Tibial nerve (tissue), 3 donors: ENCODE measurements around the gene DNAH3.

Experiments used
- CTCF ChIP-seq, 5 experiments: fragments of 200-600 bp in 3 of 5; fragments of 450-650 bp in 2 of 5; sonication (generic) in 3 of 5; IDR thresholded peaks; one replicate each; pipeline ENCODE4 v1.5.1; 2016 to 2019; ENCODE audit warnings: antibody characterized with exemption in 5 of 5, mild to moderate bottlenecking in 3 of 5, moderate library complexity in 2 of 5
- POLR2A ChIP-seq, 2 donors: fragments of 450-650 bp; IDR thresholded peaks; one replicate each; pipeline ENCODE4 v1.6.1; 2017; ENCODE audit warnings: antibody characterized with exemption in 2 of 2, mild to moderate bottlenecking in 2 of 2, moderate library complexity in 2 of 2

- TF ChIP-seq CTCF (IDR thresholded peaks at IDR 0.05) (no peak), POLR2A (IDR thresholded peaks at IDR 0.05) (no peak)
Observed at GRCh38 chr16:20954574-20954973, 196.1 kb downstream of the DNAH3 start.
